Measurements from ENCODE around the gene PPA2. TPM values are rescaled to one million over a fixed set of nuclear protein-coding genes. Genes with fewer than 3 reads are reported as not detected.
"Not testable (repeated sequence)": the region's sequence is repeated elsewhere in the genome, so short reads cannot be mapped to it uniquely, and the experiment has no call there.

PPA2 gene
- total RNA-seq, 1 donor from 2014 or later: 72.0 TPM

DNA sequence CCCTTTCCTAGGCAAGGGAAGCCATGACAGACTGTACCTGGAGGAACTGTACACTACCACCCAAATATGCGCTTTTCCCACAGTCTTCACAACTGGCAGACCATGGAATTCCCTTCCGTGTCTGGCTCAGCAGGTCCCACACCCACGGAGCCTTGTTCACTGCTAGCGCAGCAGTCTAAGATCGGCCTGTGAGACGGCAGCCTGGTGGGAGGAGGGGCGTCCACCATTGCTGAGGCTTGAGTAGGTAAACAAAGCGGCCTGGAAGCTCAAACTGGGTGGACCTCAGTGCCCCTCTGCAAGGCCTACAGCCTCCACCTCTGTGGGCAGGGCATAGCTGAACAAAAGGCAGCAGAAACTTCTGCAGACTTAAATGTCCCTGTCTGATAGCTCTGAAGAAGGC lies 64.7 kb downstream of the PPA2 start:
- H3K27me3 ChIP-seq (ENCODE audit: control insufficient read depth in 3 of 3, insufficient read depth in 3 of 3, low read length in 3 of 3); H3K9me3 ChIP-seq (ENCODE audit: control insufficient read depth in 3 of 3, low read length in 3 of 3); H3K36me3 ChIP-seq (ENCODE audit: control insufficient read depth in 3 of 3, insufficient read depth in 3 of 3, low read length in 3 of 3); H3K4me3 ChIP-seq (ENCODE audit: low read length in 3 of 3); H3K27ac ChIP-seq (ENCODE audit: low read depth, low read length); H3K4me1 ChIP-seq (ENCODE audit: control insufficient read depth in 3 of 3, insufficient read depth in 3 of 3, low read length in 3 of 3); H3K9ac ChIP-seq (ENCODE audit: low read depth in 1 of 3, low read length in 3 of 3): not testable (repeated sequence)

DNA sequence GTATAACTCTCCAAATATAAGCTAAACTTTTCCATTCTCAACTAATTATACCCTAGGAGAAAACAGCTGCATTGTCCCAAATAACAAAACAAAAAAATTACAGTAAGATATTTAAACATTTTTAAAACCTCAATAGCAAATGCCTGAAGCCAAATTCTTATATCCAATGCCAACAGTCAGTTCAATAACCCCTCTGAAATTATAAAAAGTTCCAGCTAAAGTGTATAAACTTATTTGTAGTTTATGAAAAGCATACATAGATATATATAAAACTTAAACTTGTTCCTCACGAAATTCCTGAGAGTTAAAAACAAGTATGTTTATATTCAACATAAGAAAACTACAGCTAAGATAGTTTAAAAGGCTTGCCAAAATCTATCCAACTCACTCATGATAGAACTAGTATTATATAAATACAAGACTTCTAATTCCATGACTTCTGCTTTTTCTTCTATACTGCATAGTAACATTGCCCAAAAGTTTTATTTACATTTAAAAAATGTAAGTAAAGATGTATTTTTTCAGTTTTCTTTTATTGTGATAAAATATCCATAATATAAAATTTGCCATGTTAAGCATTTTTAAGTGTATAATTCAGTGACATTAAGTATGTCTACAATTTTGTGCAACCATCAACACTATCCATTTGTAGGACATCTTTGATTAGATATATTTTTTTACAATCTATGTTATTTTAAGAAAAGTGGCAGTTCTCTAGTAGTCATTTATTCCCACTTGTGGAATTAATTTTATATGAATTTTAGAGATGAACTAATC lies 72.8 kb downstream of the PPA2 start:
- Histone ChIP-seq H3K4me3 (ENCODE audit: low read length in 3 of 3) (no peak overlapping the region), H3K9me3 (ENCODE audit: control insufficient read depth in 3 of 3, low read length in 3 of 3) (no peaks in the 10 kb centered on the region), H3K27ac (ENCODE audit: low read depth, low read length) (no peak overlapping the region), H3K9ac (ENCODE audit: low read depth in 1 of 3, low read length in 3 of 3) (no peak overlapping the region), H3K27me3 (ENCODE audit: control insufficient read depth in 3 of 3, insufficient read depth in 3 of 3, low read length in 3 of 3) (no peaks in the 10 kb centered on the region), H3K4me1 (ENCODE audit: control insufficient read depth in 3 of 3, insufficient read depth in 3 of 3, low read length in 3 of 3) (no peaks in the 10 kb centered on the region), H3K36me3 (ENCODE audit: control insufficient read depth in 3 of 3, insufficient read depth in 3 of 3, low read length in 3 of 3) (peaks cover 0 to 8% (median 5%) of the 10 kb centered on the region in 3 donors)

DNA sequence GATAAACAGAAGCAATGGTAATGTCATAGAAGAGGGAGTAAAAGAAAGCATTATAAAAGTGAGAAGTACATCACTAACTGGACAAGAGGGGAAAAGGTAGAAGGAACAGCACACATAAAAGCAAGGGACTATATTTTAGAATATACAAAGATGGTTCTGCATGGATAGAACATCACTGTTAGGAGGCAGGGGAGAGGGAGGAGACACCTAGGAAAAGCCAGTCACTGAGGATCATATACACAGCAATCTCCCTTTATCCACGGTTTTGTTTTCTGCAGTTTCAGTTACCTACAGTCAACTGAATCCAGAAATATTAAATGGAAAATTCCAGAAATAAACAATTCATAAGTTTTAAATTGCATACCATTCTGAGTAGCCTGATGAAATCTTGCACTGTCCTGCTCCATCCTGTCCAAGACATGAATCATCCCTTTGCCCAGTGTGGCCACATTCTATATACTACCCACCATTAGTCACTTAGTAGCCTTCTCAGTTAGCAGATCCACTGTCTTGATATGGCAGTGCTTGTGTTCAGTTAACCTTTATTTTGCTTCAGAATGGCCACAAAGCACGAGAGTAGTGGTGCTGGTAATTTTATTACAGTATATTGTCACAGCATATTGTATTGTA lies 74.2 kb downstream of the PPA2 start:
- no peak overlapping the region for H3K27ac ChIP-seq (ENCODE audit: low read depth, low read length)
- no peak overlapping the region for H3K9ac ChIP-seq (ENCODE audit: low read depth in 1 of 3, low read length in 3 of 3)
- H3K27me3 ChIP-seq (ENCODE audit: control insufficient read depth in 3 of 3, insufficient read depth in 3 of 3, low read length in 3 of 3): no peaks in the 10 kb centered on the region
- no peaks in the 10 kb centered on the region for H3K4me1 ChIP-seq (ENCODE audit: control insufficient read depth in 3 of 3, insufficient read depth in 3 of 3, low read length in 3 of 3)
- peaks cover 0 to 8% (median 6%) of the 10 kb centered on the region in 3 donors for H3K36me3 ChIP-seq (ENCODE audit: control insufficient read depth in 3 of 3, insufficient read depth in 3 of 3, low read length in 3 of 3)
- no peaks in the 10 kb centered on the region for H3K9me3 ChIP-seq (ENCODE audit: control insufficient read depth in 3 of 3, low read length in 3 of 3)
- H3K4me3 ChIP-seq (ENCODE audit: low read length in 3 of 3): no peak overlapping the region

DNA sequence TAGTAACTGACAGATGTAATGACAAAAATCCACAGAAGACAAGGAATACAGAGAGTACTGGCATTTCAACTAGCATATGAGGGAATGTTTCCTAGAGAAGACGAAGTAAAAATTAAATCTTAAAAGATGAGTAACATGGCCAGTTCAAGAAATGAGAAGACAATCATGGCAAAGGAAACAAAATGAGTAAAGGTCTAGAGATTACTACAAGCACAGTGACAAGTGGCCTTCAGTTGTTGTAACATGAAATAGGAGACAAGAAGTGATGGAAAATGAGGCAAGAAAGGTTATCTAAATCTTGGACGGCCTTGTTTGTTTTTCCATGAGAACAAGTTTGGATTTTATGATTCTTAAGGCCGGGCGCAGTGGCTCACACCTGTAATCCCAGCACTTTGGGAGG lies 81.0 kb downstream of the PPA2 start:
- H3K9me3 ChIP-seq (ENCODE audit: control insufficient read depth in 3 of 3, low read length in 3 of 3): no peaks in the 10 kb centered on the region
- H3K36me3 ChIP-seq (ENCODE audit: control insufficient read depth in 3 of 3, insufficient read depth in 3 of 3, low read length in 3 of 3): peaks cover 3 to 12% (median 4%) of the 10 kb centered on the region in 3 donors
- no peak overlapping the region for H3K9ac ChIP-seq (ENCODE audit: low read depth in 1 of 3, low read length in 3 of 3)
- H3K27ac ChIP-seq (ENCODE audit: low read depth, low read length): no peak overlapping the region
- H3K4me1 ChIP-seq (ENCODE audit: control insufficient read depth in 3 of 3, insufficient read depth in 3 of 3, low read length in 3 of 3): no peaks in the 10 kb centered on the region
- no peaks in the 10 kb centered on the region for H3K27me3 ChIP-seq (ENCODE audit: control insufficient read depth in 3 of 3, insufficient read depth in 3 of 3, low read length in 3 of 3)
- no peak overlapping the region for H3K4me3 ChIP-seq (ENCODE audit: low read length in 3 of 3)

DNA sequence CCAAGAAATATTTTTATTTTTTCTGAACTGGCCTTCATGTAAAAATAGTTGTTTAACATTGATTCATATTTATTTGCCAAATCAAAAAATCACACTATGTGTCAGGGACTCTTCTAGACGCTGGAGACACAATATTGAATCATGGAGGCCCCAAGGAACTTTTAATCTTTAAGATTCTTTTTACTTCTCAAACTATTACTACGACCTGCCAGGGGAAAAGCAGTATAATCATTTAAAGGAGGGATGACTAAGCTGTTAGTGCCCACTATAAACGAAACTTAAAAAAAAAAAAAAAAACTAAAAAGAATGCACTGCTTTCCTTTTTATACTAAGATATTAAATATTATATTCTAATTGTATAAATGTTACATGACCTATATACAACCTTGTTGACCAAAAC lies 84.7 kb downstream of the PPA2 start:
- Histone ChIP-seq H3K27ac (ENCODE audit: low read depth, low read length) (no peak overlapping the region), H3K27me3 (ENCODE audit: control insufficient read depth in 3 of 3, insufficient read depth in 3 of 3, low read length in 3 of 3) (no peaks in the 10 kb centered on the region), H3K36me3 (ENCODE audit: control insufficient read depth in 3 of 3, insufficient read depth in 3 of 3, low read length in 3 of 3) (peaks cover 4 to 7% (median 5%) of the 10 kb centered on the region in 3 donors), H3K9me3 (ENCODE audit: control insufficient read depth in 3 of 3, low read length in 3 of 3) (no peaks in the 10 kb centered on the region), H3K4me3 (ENCODE audit: low read length in 3 of 3) (no peak overlapping the region), H3K4me1 (ENCODE audit: control insufficient read depth in 3 of 3, insufficient read depth in 3 of 3, low read length in 3 of 3) (no peaks in the 10 kb centered on the region), H3K9ac (ENCODE audit: low read depth in 1 of 3, low read length in 3 of 3) (no peak overlapping the region)

DNA sequence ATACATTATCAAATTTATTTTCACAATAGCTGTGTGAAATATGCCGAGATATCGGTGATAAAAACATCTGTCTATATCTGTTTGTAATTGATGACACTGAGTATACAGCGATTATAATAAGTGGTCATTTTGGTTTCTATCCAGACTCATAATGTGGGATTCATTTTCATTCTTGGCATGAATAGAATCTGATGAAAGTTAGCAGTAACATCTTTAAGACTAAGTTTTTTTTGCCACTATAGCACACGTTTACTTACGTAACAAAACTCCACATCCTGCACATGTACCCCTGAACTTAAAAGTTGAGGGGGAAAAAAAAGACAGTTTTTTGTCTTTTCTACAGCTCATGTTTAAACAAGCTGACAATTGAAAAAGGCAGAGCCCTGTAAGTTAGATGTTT lies 86.4 kb downstream of the PPA2 start:
- peaks cover 0 to 9% (median 5%) of the 10 kb centered on the region in 3 donors for H3K36me3 ChIP-seq (ENCODE audit: control insufficient read depth in 3 of 3, insufficient read depth in 3 of 3, low read length in 3 of 3)

DNA sequence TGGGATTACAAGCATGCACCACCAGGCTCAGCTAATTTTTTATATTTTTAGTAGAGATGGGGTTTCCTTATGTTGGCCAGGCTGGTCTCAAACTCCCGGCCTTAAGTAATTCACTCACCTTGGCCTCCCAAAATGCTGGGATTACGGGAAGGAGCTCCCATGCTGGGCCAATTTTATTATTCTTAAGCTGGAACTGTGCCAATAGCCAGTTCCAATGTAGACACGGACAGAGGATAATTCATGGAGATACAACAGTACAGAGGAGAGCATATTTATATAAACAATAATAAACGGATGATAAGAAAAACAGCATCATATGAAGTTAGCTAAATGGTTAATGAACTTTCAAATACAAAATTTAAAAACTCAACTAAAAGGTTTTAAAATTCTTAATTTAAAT lies 87.8 kb downstream of the PPA2 start:
- H3K36me3 ChIP-seq (ENCODE audit: control insufficient read depth in 3 of 3, insufficient read depth in 3 of 3, low read length in 3 of 3): peaks cover 0 to 5% (median 5%) of the 10 kb centered on the region in 3 donors
- H3K27ac ChIP-seq (ENCODE audit: low read depth, low read length): no peak overlapping the region
- H3K9me3 ChIP-seq (ENCODE audit: control insufficient read depth in 3 of 3, low read length in 3 of 3): no peaks in the 10 kb centered on the region

More for the DNA sequence above, 86.4 kb downstream of the PPA2 start:
- Histone ChIP-seq H3K27ac (ENCODE audit: low read depth, low read length) (no peak overlapping the region), H3K4me3 (ENCODE audit: low read length in 3 of 3) (no peak overlapping the region), H3K9me3 (ENCODE audit: control insufficient read depth in 3 of 3, low read length in 3 of 3) (no peaks in the 10 kb centered on the region), H3K9ac (ENCODE audit: low read depth in 1 of 3, low read length in 3 of 3) (no peak overlapping the region), H3K27me3 (ENCODE audit: control insufficient read depth in 3 of 3, insufficient read depth in 3 of 3, low read length in 3 of 3) (no peaks in the 10 kb centered on the region), H3K4me1 (ENCODE audit: control insufficient read depth in 3 of 3, insufficient read depth in 3 of 3, low read length in 3 of 3) (no peaks in the 10 kb centered on the region)

DNA sequence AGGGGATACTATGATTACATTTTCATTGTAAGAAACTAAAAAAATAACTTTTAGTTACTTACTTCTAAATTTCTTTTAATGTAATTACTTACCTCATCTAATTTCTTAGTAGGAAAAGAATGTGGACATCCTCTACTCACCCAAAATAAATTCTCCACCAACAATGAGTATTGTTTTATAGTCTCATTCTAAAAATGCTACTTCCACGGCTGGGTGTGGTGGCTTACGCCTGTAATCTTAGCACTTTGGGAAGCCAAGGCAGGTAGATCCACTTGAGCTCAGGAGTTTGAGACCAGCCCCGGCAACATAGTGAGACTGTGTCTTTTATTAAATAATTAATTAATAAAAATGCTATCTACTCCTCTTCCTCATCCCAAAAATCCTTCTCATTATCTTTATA lies 99.8 kb downstream of the PPA2 start:
- Histone ChIP-seq H3K27me3 (ENCODE audit: control insufficient read depth in 3 of 3, insufficient read depth in 3 of 3, low read length in 3 of 3) (no peaks in the 10 kb centered on the region), H3K4me3 (ENCODE audit: low read length in 3 of 3) (no peak overlapping the region)

More for the DNA sequence above, 87.8 kb downstream of the PPA2 start:
- H3K9ac ChIP-seq (ENCODE audit: low read depth in 1 of 3, low read length in 3 of 3): no peak overlapping the region
- H3K27me3 ChIP-seq (ENCODE audit: control insufficient read depth in 3 of 3, insufficient read depth in 3 of 3, low read length in 3 of 3): no peaks in the 10 kb centered on the region
- H3K4me3 ChIP-seq (ENCODE audit: low read length in 3 of 3): no peak overlapping the region
- no peaks in the 10 kb centered on the region for H3K4me1 ChIP-seq (ENCODE audit: control insufficient read depth in 3 of 3, insufficient read depth in 3 of 3, low read length in 3 of 3)

DNA sequence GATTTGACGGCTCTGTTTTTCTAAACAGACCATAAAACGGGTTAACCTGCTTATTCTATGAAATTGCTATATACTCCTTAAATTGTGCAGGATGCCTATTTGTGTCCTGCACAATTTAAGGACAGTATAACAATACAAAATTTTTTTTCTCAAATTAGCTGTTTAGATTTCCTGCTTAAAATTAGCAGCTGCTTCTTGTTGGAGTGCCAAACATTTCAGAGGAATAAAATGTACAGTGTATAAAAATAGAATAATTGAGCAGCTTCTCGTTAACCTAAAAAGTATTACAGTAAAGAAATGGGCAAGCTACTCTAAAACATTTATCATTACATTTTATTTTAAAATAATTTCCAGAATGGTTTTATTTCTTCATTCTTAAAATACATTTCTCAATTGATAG lies 100.5 kb downstream of the PPA2 start:
- H3K9ac ChIP-seq (ENCODE audit: low read depth in 1 of 3, low read length in 3 of 3): no peak overlapping the region
- no peak overlapping the region for H3K4me3 ChIP-seq (ENCODE audit: low read length in 3 of 3)
- H3K36me3 ChIP-seq (ENCODE audit: control insufficient read depth in 3 of 3, insufficient read depth in 3 of 3, low read length in 3 of 3): peaks cover 0 to 9% (median 7%) of the 10 kb centered on the region in 3 donors
- H3K4me1 ChIP-seq (ENCODE audit: control insufficient read depth in 3 of 3, insufficient read depth in 3 of 3, low read length in 3 of 3): no peaks in the 10 kb centered on the region
- no peak overlapping the region for H3K27ac ChIP-seq (ENCODE audit: low read depth, low read length)
- H3K27me3 ChIP-seq (ENCODE audit: control insufficient read depth in 3 of 3, insufficient read depth in 3 of 3, low read length in 3 of 3): no peaks in the 10 kb centered on the region
- H3K9me3 ChIP-seq (ENCODE audit: control insufficient read depth in 3 of 3, low read length in 3 of 3): no peaks in the 10 kb centered on the region

More for the DNA sequence above, 99.8 kb downstream of the PPA2 start:
- Histone ChIP-seq H3K9me3 (ENCODE audit: control insufficient read depth in 3 of 3, low read length in 3 of 3) (no peaks in the 10 kb centered on the region), H3K36me3 (ENCODE audit: control insufficient read depth in 3 of 3, insufficient read depth in 3 of 3, low read length in 3 of 3) (peaks cover 0 to 5% (median 3%) of the 10 kb centered on the region in 3 donors), H3K4me1 (ENCODE audit: control insufficient read depth in 3 of 3, insufficient read depth in 3 of 3, low read length in 3 of 3) (no peaks in the 10 kb centered on the region), H3K9ac (ENCODE audit: low read depth in 1 of 3, low read length in 3 of 3) (no peak overlapping the region), H3K27ac (ENCODE audit: low read depth, low read length) (no peak overlapping the region)

DNA sequence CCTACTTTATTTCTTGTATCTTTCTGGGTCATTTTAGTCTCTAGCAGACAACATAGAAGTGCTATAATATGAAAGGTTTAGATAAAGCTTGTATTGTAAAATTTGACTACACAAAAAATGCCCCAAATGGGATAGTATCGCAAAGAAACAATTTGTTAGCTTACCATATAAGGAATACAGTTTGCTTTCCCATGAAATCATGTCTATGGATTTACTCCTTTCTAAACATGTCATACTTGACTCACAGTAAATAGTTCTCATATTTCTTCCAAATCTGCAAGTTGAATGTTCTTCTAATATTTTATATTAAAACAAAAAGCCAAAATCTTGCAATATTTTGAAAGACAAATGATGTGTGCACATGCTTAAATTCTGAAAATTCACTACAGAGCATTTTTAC lies 103.9 kb downstream of the PPA2 start:
- Histone ChIP-seq H3K27me3 (ENCODE audit: control insufficient read depth in 3 of 3, insufficient read depth in 3 of 3, low read length in 3 of 3) (no peaks in the 10 kb centered on the region), H3K4me3 (ENCODE audit: low read length in 3 of 3) (no peak overlapping the region), H3K27ac (ENCODE audit: low read depth, low read length) (no peak overlapping the region), H3K9ac (ENCODE audit: low read depth in 1 of 3, low read length in 3 of 3) (no peak overlapping the region), H3K36me3 (ENCODE audit: control insufficient read depth in 3 of 3, insufficient read depth in 3 of 3, low read length in 3 of 3) (peaks cover 2 to 16% (median 16%) of the 10 kb centered on the region in 3 donors), H3K4me1 (ENCODE audit: control insufficient read depth in 3 of 3, insufficient read depth in 3 of 3, low read length in 3 of 3) (no peaks in the 10 kb centered on the region), H3K9me3 (ENCODE audit: control insufficient read depth in 3 of 3, low read length in 3 of 3) (no peaks in the 10 kb centered on the region)
